HepG2 (cell line): ENCODE data around the gene CELA2B.

Source experiments
- SALL1 ChIP-seq: sonication (generic); formaldehyde crosslinking; IDR thresholded peaks from 2 replicates; pipeline ENCODE4 v1.8.0; 2022; ENCODE audit warnings: mild to moderate bottlenecking, missing genetic modification reagents
- ZZZ3 ChIP-seq: sonication (generic); formaldehyde crosslinking; IDR thresholded peaks from 2 replicates; pipeline ENCODE4 v1.4.0; 2020; ENCODE audit warnings: missing genetic modification reagents, mild to moderate bottlenecking, borderline replicate concordance
- TF ChIP-seq, protein P1 (sequence below): sonication (generic); formaldehyde crosslinking; IDR thresholded peaks from 2 replicates; pipeline ENCODE4 v1.4.0; 2020; ENCODE audit warnings: missing genetic modification reagents

DNA sequence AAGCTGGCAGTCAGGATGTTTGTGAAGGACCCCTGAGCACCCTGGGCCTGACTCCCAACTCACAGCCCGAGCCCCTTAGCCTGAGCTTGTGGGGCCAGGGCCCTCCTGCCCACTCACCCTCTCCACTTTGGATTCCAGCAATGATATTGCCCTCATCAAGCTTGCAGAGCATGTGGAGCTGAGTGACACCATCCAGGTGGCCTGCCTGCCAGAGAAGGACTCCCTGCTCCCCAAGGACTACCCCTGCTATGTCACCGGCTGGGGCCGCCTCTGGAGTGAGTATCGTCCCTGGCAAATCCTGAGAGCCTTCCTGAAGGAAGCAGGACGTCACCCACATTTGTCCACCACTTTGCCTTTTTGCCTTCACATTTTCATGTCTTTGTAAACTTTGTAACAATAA, 32.6 kb upstream of the CELA2B start:
- TF ChIP-seq SALL1 (CRISPR knock-in tag) (no peak), ZZZ3 (no peak)
- TF ChIP-seq, protein P1, sequence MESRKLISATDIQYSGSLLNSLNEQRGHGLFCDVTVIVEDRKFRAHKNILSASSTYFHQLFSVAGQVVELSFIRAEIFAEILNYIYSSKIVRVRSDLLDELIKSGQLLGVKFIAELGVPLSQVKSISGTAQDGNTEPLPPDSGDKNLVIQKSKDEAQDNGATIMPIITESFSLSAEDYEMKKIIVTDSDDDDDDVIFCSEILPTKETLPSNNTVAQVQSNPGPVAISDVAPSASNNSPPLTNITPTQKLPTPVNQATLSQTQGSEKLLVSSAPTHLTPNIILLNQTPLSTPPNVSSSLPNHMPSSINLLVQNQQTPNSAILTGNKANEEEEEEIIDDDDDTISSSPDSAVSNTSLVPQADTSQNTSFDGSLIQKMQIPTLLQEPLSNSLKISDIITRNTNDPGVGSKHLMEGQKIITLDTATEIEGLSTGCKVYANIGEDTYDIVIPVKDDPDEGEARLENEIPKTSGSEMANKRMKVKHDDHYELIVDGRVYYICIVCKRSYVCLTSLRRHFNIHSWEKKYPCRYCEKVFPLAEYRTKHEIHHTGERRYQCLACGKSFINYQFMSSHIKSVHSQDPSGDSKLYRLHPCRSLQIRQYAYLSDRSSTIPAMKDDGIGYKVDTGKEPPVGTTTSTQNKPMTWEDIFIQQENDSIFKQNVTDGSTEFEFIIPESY (CRISPR knock-in tag) = no peak
